SH-SY5Y (cell line): ENCODE measurements around the gene CACNG8.

Experiments
- GATA2 ChIP-seq: IDR thresholded peaks from 2 replicates; pipeline ENCODE4 v1.6.1; 2011; ENCODE audit warnings: mild to moderate bottlenecking, low read depth, low read length
- GATA3 ChIP-seq: IDR thresholded peaks from 2 replicates; pipeline ENCODE4 v1.6.1; 2011; ENCODE audit warnings: low read depth, mild to moderate bottlenecking, low read length, moderate library complexity

GRCh38 chr19:53998223-53998622, 35.5 kb downstream of the CACNG8 start:
- TF ChIP-seq GATA3 (no peak), GATA2 (no peak)
